GM23248 (cell line): ENCODE data around the gene C9orf85. TPM values are rescaled to one million over a fixed set of nuclear protein-coding genes. Genes with fewer than 3 reads are reported as not detected.
A peak's percentile ranks its signal among the peaks of the same experiment; 100 is the strongest.
"Not testable (repeated sequence)": the region's sequence is repeated elsewhere in the genome, so short reads cannot be mapped to it uniquely, and the experiment has no call there.

Experiments
- DNase-seq: peaks from one replicate; pipeline ENCODE4 v3.0.0-alpha.2; 2015
- H2AFZ ChIP-seq: fragments of 200-600 bp; sonication (generic); 2 replicates; pipeline ENCODE4 v1.6.1; 2016; ENCODE audit warnings: antibody characterized with exemption
- H3F3A ChIP-seq: fragments of 200-600 bp; sonication (generic); 2 replicates; pipeline ENCODE4 v1.6.1; 2016; ENCODE audit warnings: mild to moderate bottlenecking, antibody characterized with exemption, mixed run types; ENCODE audit not compliant: insufficient read depth
- H3K27ac ChIP-seq: fragments of 200-600 bp; sonication (generic); 2 replicates; pipeline ENCODE4 v1.5.1; 2016; ENCODE audit warnings: mild to moderate bottlenecking
- H3K27me3 ChIP-seq: fragments of 200-600 bp; sonication (generic); replicated peaks from 2 replicates; pipeline ENCODE4 v1.6.1; 2016; ENCODE audit warnings: mild to moderate bottlenecking; ENCODE audit not compliant: insufficient read depth
- H3K36me3 ChIP-seq: fragments of 200-600 bp; sonication (generic); 2 replicates; pipeline ENCODE4 v1.6.1; 2016; ENCODE audit warnings: low read depth, mild to moderate bottlenecking
- H3K4me1 ChIP-seq: fragments of 200-600 bp; sonication (generic); 2 replicates; pipeline ENCODE4 v1.6.1; 2016; ENCODE audit warnings: mild to moderate bottlenecking; ENCODE audit not compliant: insufficient read depth
- H3K4me2 ChIP-seq: fragments of 200-600 bp; sonication (generic); one replicate; pipeline ENCODE4 v1.6.1; 2016; ENCODE audit warnings: mild to moderate bottlenecking; ENCODE audit not compliant: unreplicated experiment
- H3K4me3 ChIP-seq: fragments of 200-600 bp; sonication (generic); 2 replicates; pipeline ENCODE4 v1.5.1; 2016; ENCODE audit warnings: mild to moderate bottlenecking
- H3K79me2 ChIP-seq: fragments of 200-600 bp; sonication (generic); 2 replicates; pipeline ENCODE4 v1.6.1; 2016; ENCODE audit warnings: mild to moderate bottlenecking; ENCODE audit not compliant: insufficient read depth
- H3K9ac ChIP-seq: fragments of 200-600 bp; sonication (generic); 2 replicates; pipeline ENCODE4 v1.6.1; 2016; ENCODE audit warnings: mild to moderate bottlenecking
- H3K9me2 ChIP-seq: fragments of 200-600 bp; sonication (generic); 2 replicates; pipeline ENCODE4 v1.6.1; 2016; ENCODE audit warnings: mixed run types, mild to moderate bottlenecking, moderate library complexity; ENCODE audit not compliant: insufficient read depth
- H3K9me3 ChIP-seq: fragments of 200-600 bp; sonication (generic); one replicate; pipeline ENCODE4 v1.6.1; 2017; ENCODE audit warnings: low read depth
- H4K20me1 ChIP-seq: fragments of 200-600 bp; sonication (generic); 2 replicates; pipeline ENCODE4 v1.6.0; 2016; ENCODE audit not compliant: insufficient read depth
- EZH2 ChIP-seq: fragments of 200-600 bp; sonication (generic); IDR thresholded peaks from 2 replicates; pipeline ENCODE4 v1.6.1; 2018; ENCODE audit warnings: antibody characterized with exemption, mild to moderate bottlenecking; ENCODE audit not compliant: insufficient read depth, poor library complexity, severe bottlenecking
- EZH2phosphoT487 ChIP-seq: fragments of 200-600 bp; sonication (generic); IDR thresholded peaks from 2 replicates; pipeline ENCODE4 v1.6.1; 2018; ENCODE audit warnings: antibody characterized with exemption, moderate library complexity, mild to moderate bottlenecking, low read depth; ENCODE audit not compliant: insufficient read depth
- WGBS, 2 experiments: methylation state at CpG; one replicate each; pipeline ENCODE4 v1.1.6; 2015 to 2017; ENCODE audit warnings: low lambda C conversion rate in 2 of 2, low coverage in 1 of 2; ENCODE audit errors: missing lambda C conversion rate in 2 of 2; 5-methylcytosine and 5-hydroxymethylcytosine counted together
- in situ Hi-C: fragments of 300-500 bp; cut with MboI; formaldehyde crosslinking; loops from 2 replicates; pipeline ENCODE4 v1.15.0; 2020
- polyA plus RNA-seq: library from polyadenylated mRNA; unstranded; fragments of >200 nt; fragmentation: Nextera tagmentation; extraction: Ambion mirVana; gene quantifications from 2 replicates; pipeline ENCODE4 v1.2.1, GENCODE V29; 2016
- total RNA-seq: library from RNA; depleted of rRNA; stranded (reverse); fragments of >200 nt; shearing (Covaris generic); gene quantifications from 2 replicates; pipeline ENCODE4 v1.2.3, GENCODE V29; 2014

The C9orf85 gene
- total and polyA plus RNA-seq, 2 experiments from 2014 or later = 11.8 to 16.3 TPM

DNA sequence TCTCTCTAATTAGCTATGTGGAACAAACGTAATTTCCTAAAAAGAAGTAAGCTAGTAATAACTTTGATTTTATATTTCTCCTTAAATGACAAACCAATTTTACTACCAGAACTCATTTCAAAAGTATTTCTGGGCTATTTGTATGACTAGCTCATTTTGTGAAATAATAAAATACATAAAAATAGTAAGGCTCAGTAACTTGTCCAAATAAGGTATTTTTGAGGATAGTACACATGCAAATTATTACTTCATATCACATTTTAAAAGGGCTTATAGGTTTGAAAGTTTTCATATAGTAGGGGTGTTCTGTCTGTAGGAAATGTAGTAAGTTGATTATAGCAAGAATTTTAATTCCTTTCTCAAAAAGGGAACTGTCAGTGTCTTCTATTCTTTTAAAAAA, 26.5 kb downstream of the C9orf85 start:
- DNase-seq = no peak
- Histone ChIP-seq H4K20me1 (no peaks in the 10 kb centered on the region), H3K9ac (no peak overlapping the region), H3K27me3 (no peaks in the 10 kb centered on the region), H3K4me1 (peaks cover 33% of the 10 kb centered on the region), H3K79me2 (peaks cover 80% of the 10 kb centered on the region), H3K4me2 (no peak overlapping the region), H3K27ac (no peak overlapping the region), H3F3A (peaks cover 15% of the 10 kb centered on the region), H2AFZ (no peak overlapping the region), H3K4me3 (no peak overlapping the region), H3K36me3 (no peaks in the 10 kb centered on the region), H3K9me2 (no peaks in the 10 kb centered on the region), H3K9me3 (no peaks in the 10 kb centered on the region)
- TF ChIP-seq EZH2 = no peak
- TF ChIP-seq EZH2phosphoT487 = no peak
- WGBS, 2 experiments = 65 to 81% methylated on average over 1 of the region's 1 CpG
- in situ Hi-C loops = no loop called here

DNA sequence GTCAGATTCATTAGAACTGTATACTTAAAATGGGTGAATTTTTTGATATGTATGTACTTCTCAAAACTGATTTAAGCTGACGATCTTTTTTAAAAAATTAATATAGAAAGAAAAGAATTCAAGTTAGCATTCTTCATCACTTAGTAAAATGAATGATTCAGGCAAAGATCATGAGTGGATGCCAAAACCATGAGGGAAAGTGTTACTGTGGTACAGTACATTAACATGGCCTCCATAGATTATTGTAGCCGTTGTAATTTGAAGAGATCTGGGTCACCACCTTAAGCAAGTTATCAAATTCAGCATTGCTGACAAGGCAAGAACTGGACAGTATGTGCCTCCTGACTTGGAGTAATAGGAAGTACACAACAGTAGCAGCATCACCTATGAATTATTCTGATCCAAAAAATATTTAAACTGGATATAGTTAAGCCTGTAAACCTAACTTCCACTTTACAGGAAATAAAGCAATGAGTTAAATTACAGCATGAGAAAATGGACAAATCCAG, 29.7 kb downstream of the C9orf85 start:
- H3K9me2 ChIP-seq = no peaks in the 10 kb centered on the region
- no peak for TF ChIP-seq EZH2phosphoT487
- TF ChIP-seq EZH2 = no peak
- H2AFZ ChIP-seq = no peak overlapping the region
- DNase-seq = peak; percentile 65
- H3K4me2 ChIP-seq = peak overlapping the region; percentile 43
- H3K9ac ChIP-seq = no peak overlapping the region
- H3K27me3 ChIP-seq = no peaks in the 10 kb centered on the region
- H4K20me1 ChIP-seq = no peaks in the 10 kb centered on the region
- H3K27ac ChIP-seq = no peak overlapping the region
- in situ Hi-C loops = no loop called here
- H3K79me2 ChIP-seq = peaks cover 85% of the 10 kb centered on the region
- WGBS, 2 experiments = 61 to 71% methylated on average over 2 of the region's 2 CpGs
- H3F3A ChIP-seq = peaks cover 9% of the 10 kb centered on the region
- H3K4me3 ChIP-seq = no peak overlapping the region
- H3K36me3 ChIP-seq = no peaks in the 10 kb centered on the region
- H3K9me3 ChIP-seq = no peaks in the 10 kb centered on the region
- H3K4me1 ChIP-seq = peaks cover 39% of the 10 kb centered on the region

DNA sequence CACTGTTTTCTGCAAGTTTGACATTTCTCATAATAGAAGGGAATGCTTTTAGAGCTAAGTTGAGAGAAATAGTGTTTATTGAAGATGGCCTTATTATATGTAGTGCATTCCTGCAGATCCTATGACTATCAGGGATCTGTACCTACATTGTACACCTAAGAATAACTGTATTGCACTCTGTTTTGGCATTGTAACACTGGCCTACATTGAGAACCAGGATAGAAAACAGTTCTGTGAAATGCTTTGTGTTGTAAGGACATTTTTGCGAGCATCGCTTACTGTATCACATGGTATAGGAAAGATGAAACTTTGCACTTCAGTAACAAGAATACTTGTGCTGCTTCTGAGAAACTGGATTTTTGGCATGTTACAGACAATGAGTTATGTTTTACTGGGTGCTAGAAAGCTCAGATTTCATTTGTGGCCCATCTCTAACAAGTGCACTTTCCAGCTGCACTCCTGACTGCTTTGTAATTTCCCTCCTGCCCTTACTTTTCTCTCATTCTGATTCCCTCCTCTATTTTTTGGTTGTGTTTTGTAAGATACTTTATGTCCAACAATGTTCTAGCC, 30.6 kb downstream of the C9orf85 start:
- no peak for TF ChIP-seq EZH2
- TF ChIP-seq EZH2phosphoT487 = no peak
- Histone ChIP-seq H3F3A (peaks cover 4% of the 10 kb centered on the region; the same call in 1 of the 2 replicates), H3K36me3 (no peaks in the 10 kb centered on the region), H3K9ac (no peak overlapping the region), H3K79me2 (peaks cover 80% of the 10 kb centered on the region), H3K27me3 (no peaks in the 10 kb centered on the region), H3K4me1 (peaks cover 35% of the 10 kb centered on the region), H3K4me2 (no peak overlapping the region), H3K9me3 (no peaks in the 10 kb centered on the region), H4K20me1 (no peaks in the 10 kb centered on the region), H3K9me2 (no peaks in the 10 kb centered on the region), H3K4me3 (no peak overlapping the region), H3K27ac (no peak overlapping the region), H2AFZ (no peak overlapping the region)
- WGBS, 2 experiments = 98 to 99% methylated on average over 2 of the region's 2 CpGs
- in situ Hi-C loops = no loop called here
- DNase-seq = no peak

DNA sequence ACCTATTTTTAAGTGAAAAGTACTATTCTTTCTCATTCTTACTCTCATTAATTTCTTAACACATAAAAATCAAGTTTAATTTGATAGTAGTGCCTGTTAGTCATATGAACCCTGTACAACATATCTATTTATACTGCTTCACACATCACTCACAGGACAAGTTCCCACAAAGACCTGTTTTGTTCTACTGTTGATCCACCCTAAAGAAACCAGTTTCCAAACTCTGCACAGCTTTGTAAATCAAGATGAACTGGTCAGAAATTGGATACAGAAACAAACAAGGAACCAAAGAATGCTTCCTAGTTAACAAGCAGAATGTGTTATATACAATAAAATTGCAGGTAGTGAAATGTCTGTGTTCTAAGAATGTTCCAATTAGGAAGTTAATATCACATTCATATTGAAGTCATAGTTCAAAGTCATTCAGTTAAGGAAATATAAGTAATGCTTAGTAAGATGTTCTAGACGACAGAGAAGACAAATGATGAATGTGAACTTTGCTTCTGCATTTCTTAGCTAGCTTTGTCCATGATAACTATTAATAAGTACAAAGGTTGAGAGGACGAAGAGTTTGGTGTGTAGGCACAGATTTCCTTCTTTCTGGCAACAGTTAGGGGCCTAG, 33.4 kb downstream of the C9orf85 start:
- no peaks in the 10 kb centered on the region for H3K27me3 ChIP-seq
- peaks cover 55% of the 10 kb centered on the region for H3K79me2 ChIP-seq
- 85 to 89% methylated on average over 2 of the region's 2 CpGs for WGBS, 2 experiments

DNA sequence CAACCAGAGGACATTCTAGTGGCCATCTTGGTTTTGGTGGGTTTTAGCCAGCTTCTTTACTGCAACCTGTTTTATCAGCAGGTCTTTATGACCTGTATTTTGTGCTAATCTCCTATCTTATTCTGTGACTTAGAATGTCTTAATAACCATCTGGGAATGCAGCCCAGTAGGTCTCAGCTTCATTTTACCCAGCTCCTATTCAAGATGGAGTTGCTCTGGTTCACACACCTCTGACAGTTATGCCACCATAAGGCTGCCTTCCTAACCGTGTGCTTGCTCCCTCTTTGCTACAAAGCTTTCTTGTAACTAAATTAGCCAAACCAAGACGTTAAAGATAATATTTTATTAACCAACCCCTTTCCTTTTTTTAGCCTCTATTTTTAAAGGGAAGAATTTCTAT, 43.2 kb downstream of the C9orf85 start:
- H4K20me1 ChIP-seq, H3K27me3 ChIP-seq, H2AFZ ChIP-seq, in situ Hi-C loops, H3K79me2 ChIP-seq, H3K9me3 ChIP-seq, H3K4me3 ChIP-seq, H3K4me2 ChIP-seq, H3K9ac ChIP-seq, DNase-seq, H3F3A ChIP-seq, H3K36me3 ChIP-seq, H3K4me1 ChIP-seq, H3K27ac ChIP-seq, H3K9me2 ChIP-seq: not testable (repeated sequence)
- 71 to 80% methylated on average over 2 of the region's 2 CpGs for WGBS, 2 experiments

More for the DNA sequence above, 33.4 kb downstream of the C9orf85 start:
- no peak overlapping the region for H3K27ac ChIP-seq
- H3K4me2 ChIP-seq = peak overlapping the region; percentile 20
- no peaks in the 10 kb centered on the region; the same call in 1 of the 2 replicates for H3K36me3 ChIP-seq
- no peak overlapping the region for H2AFZ ChIP-seq
- H3F3A ChIP-seq = peaks cover 4% of the 10 kb centered on the region; the same call in 1 of the 2 replicates
- in situ Hi-C loops = no loop called here
- no peak overlapping the region for H3K4me3 ChIP-seq
- DNase-seq = no peak
- H3K9ac ChIP-seq = no peak overlapping the region
- TF ChIP-seq EZH2phosphoT487 (no peak), EZH2 (no peak)
- H3K9me2 ChIP-seq = no peaks in the 10 kb centered on the region
- H3K9me3 ChIP-seq = no peaks in the 10 kb centered on the region
- H4K20me1 ChIP-seq = no peaks in the 10 kb centered on the region
- peaks cover 30% of the 10 kb centered on the region for H3K4me1 ChIP-seq
